ENCODE results near the gene MPP7. TPM values are rescaled to one million over a fixed set of nuclear protein-coding genes. Genes with fewer than 3 reads are reported as not detected.

MPP7 gene
- total RNA-seq, 2 experiments from 2014 or later, result 11.0 to 12.3 TPM

DNA sequence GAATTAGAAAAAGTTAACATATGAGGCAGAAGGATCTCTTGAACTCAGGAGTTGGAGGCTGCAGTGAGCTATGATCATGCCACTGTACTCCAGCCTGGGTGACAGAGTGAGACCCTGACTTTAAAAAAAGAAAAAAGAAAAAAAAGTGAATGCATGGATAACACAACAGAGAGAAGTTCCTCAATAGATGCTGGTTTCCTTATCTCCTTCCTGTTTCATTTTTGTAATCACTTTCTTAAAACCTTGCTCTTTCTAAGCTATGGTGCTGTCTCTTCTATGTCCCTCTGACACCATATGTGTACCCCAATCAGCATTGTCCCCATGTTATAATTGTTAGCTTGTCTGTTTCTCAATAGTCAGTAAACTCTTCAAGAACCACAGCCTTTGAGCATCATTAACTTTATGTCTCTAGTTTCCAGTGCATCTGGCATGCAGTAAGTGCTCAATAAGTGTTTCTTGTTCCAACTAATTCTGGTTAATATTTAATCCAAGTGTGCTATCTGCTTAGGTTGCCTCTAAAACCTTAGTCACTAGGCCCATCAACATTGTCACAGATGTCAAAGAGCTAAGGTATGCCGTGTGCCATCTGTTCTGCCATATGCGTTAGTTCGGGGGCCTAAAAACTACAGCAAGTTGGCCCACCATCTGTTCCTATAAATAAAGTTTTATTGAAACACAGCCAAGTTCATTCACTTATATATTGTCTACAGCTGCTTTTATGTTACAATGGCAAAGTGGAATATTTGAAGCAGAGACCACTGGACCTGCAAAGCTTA lies 36.2 kb downstream of the MPP7 start:
- no peak overlapping the region for H3K27ac Mint-ChIP-seq
- no peaks in the 10 kb centered on the region for H3K27me3 Mint-ChIP-seq
- peaks cover 11% of the 10 kb centered on the region for H3K4me1 Mint-ChIP-seq
- H3K36me3 Mint-ChIP-seq, result peaks cover 6% of the 10 kb centered on the region
- H3K9me3 Mint-ChIP-seq, result no peaks in the 10 kb centered on the region
- no peak for DNase-seq
- no peak overlapping the region for H3K4me3 Mint-ChIP-seq

DNA sequence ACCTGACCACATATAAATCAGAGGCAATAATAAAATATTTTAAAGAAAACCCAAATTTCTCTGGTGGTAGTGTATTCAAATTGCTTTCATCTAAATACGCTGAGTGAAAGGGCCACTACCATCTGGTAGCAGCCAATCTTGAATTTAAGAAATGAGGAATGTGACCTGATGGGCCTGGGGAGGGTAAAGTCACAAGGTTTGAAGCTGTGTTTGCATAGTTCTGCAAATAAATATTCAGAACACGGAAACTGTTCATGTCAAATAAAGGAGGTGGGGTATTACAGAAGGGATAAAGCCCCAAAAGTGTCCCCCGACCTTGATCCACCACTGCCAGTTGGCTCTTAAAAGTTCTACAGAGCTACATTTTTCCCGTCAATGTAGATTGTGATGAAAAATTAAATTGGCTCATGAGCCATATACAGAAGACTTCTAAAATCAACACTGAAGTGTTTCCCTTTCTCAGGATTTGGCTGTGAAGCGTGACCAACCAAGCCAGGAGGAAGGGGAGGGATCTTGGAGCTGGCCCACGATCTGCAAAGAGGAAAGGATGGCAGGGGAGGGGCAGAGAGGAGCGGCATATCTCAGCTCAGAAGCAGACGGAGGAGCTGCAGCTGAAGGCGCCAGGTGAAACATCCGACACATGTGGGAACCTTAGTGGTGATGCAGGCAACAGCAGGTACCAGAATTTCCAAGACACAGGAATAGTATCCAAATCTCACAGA lies 39.6 kb downstream of the MPP7 start:
- Mint-ChIP-seq H3K4me1 (peaks cover 23% of the 10 kb centered on the region), H3K4me3 (no peak overlapping the region), H3K9me3 (no peaks in the 10 kb centered on the region), H3K36me3 (peaks cover 2% of the 10 kb centered on the region), H3K27ac (no peak overlapping the region), H3K27me3 (no peaks in the 10 kb centered on the region)
- no peak for DNase-seq

DNA sequence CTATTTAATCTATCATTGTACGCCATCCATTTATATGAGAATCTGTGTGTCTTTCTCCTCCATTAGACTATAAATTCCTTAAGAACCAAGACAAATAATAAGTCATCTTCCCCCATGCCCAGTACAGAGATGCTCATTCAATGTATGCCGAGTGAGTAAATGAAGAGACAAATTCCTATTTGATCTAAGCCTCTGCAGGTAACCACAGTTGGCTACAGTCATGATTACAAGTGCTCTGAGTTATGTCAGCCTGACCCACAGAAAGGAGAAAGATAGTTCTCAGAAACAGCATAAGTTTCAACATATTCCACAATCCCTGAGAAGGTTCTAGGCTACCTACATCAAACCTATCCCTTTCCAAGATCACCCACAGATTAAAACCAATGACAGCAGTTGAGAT lies 46.1 kb downstream of the MPP7 start:
- H3K27me3 Mint-ChIP-seq, result no peaks in the 10 kb centered on the region
- DNase-seq, result no peak
- H3K4me1 Mint-ChIP-seq, result peaks cover 27% of the 10 kb centered on the region
- no peak overlapping the region for H3K27ac Mint-ChIP-seq
- H3K4me3 Mint-ChIP-seq, result no peak overlapping the region
- H3K9me3 Mint-ChIP-seq, result no peaks in the 10 kb centered on the region
- no peaks in the 10 kb centered on the region for H3K36me3 Mint-ChIP-seq

DNA sequence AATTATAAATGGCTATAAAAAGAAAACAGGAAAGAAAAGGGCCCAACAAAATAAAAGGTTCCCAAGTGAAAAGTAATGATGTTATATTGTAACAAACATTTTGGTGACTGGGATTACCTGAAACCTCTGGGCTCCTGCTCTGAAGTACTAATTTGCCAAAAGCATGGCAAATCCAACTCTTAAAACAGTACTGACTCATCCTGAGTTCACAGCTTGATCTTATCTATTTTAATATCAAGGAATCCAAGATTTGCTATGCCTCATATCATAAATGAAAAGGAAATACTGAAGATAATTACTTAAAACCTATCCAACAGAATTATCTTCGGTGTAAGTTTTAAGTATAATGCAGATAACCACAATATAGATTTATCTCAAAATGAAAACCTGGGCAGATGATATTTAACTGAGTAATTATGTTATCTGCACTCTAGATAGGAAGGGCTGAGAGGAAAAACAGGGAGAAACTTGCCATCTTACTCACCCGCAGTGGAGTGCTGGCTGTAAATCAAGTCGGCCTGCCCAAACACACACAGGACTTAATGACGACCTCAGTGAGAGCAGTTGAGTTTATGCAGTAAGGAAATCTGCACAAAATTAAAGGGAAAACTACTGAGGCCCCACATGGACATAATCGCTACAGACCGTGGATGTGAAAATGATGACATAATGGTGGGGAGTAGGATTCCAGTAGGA lies 48.4 kb downstream of the MPP7 start:
- DNase-seq, result no peak
- Mint-ChIP-seq H3K9me3 (no peaks in the 10 kb centered on the region), H3K4me1 (peaks cover 22% of the 10 kb centered on the region), H3K27me3 (no peaks in the 10 kb centered on the region), H3K4me3 (no peak overlapping the region), H3K27ac (no peak overlapping the region), H3K36me3 (no peaks in the 10 kb centered on the region)

DNA sequence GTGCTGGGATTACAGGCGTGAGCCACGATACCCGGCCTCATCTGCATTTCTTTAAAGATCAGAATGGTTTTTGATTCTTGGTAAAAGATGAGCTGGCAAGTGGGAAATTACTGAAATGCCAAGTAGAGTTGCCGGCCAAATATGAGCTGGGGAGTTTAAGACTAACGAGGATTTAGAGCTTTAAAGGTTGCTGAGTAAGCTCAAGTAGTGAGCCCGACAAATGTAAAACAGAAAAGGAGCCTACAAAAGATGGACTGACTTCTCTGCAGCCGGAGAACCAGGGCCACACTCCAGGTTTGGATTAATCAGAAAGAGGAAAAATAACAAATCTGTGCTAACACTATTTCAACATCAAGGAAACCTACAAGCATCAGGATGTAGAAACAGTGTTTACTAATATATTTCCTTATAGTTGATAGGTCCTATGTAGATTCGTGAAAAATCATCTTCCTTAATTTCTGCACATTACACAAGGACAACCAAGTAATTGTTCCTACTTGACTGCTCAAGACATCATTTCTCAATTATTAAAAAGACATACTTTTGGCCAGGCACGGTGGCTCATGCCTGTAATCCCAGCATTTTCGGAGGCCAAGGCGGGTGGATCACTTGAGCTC lies 49.6 kb downstream of the MPP7 start:
- no peak overlapping the region for H3K27ac Mint-ChIP-seq
- no peak overlapping the region for H3K4me3 Mint-ChIP-seq
- no peaks in the 10 kb centered on the region for H3K9me3 Mint-ChIP-seq
- no peak for DNase-seq
- peaks cover 25% of the 10 kb centered on the region for H3K4me1 Mint-ChIP-seq
- no peaks in the 10 kb centered on the region for H3K27me3 Mint-ChIP-seq
- peaks cover 2% of the 10 kb centered on the region for H3K36me3 Mint-ChIP-seq

Other genes starting within 250 kb of the MPP7 start
- gene WAC, start 230.1 kb upstream of the MPP7 start, total RNA-seq, result 100 to 1,000 TPM; 123 to 126 TPM

All from activated naive CD8-positive, alpha-beta T cell treated with anti-CD3 and anti-CD28 coated beads for 36 hours (primary cell).